ENCODE data around the gene PDE6C.

Gene PDE6C

GRCh38 chr10:93612311-93612710 is at the start of gene PDE6C:
Gene PDE6C (plus strand): TSS chr10:93612537. CDS start chr10:93612726, 189 bp downstream.
- in situ Hi-C loops (cut with MboI; ENCODE audit: low pct_unique_long_range_greater_than_20kb, low sequenced_read_pairs): no loop called here
- DNase-seq: no peak

DNA sequence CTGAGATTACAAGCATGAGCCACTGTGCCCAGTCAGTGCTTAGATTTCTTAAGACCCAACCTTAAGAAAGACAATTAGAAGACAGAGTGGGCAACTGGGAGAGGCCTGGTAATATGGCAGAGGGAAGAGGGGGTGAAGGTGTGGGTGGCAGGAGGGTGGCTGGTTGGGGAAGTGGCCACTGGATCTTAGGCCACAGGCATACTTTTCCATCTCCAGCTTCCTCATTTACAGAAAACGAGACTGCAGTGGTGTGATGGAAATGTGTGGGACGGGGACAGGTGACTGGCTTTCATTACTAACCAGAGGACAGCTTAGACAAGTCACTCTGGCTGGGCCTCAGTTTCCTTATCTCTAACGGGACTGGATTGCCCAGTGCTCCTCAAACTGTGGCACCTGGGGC is 46.9 kb upstream of the PDE6C start:
- in situ Hi-C loops (cut with MboI; ENCODE audit: low pct_unique_long_range_greater_than_20kb, low sequenced_read_pairs): no loop called here
- DNase-seq: peak; percentile 64

DNA sequence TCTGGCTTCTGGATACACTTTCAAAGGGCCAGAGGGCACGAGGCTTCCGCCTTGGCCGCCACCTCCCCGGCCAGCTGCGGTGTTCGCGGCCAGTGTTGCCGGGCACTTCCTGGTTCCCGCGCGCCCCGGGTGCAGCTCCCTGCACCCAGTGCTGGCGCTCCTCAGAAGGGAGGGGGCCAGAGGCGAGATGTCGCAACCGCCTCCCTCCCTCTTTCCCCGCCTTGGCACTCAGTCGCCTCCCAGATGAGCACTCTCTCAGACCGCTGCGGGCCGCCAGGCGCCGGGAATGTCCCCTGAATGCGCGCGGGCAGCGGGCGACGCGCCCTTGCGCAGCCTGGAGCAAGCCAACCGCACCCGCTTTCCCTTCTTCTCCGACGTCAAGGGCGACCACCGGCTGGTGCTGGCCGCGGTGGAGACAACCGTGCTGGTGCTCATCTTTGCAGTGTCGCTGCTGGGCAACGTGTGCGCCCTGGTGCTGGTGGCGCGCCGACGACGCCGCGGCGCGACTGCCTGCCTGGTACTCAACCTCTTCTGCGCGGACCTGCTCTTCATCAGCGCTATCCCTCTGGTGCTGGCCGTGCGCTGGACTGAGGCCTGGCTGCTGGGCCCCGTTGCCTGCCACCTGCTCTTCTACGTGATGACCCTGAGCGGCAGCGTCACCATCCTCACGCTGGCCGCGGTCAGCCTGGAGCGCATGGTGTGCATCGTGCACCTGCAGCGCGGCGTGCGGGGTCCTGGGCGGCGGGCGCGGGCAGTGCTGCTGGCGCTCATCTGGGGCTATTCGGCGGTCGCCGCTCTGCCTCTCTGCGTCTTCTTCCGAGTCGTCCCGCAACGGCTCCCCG is 45.7 kb upstream of the PDE6C start, which contains the start of gene FFAR4:
Gene FFAR4 (plus strand): TSS at position 231 of the 842 bp plus-strand sequence. CDS start 56 bp downstream, at position 287.
- peak; percentile 68 for DNase-seq
- in situ Hi-C loops (cut with MboI; ENCODE audit: low pct_unique_long_range_greater_than_20kb, low sequenced_read_pairs): no loop called here

GRCh38 chr10:93567277-93568104 is 44.8 kb upstream of the PDE6C start:
- in situ Hi-C loops (cut with MboI; ENCODE audit: low pct_unique_long_range_greater_than_20kb, low sequenced_read_pairs): no loop called here
- DNase-seq: no peak

DNA sequence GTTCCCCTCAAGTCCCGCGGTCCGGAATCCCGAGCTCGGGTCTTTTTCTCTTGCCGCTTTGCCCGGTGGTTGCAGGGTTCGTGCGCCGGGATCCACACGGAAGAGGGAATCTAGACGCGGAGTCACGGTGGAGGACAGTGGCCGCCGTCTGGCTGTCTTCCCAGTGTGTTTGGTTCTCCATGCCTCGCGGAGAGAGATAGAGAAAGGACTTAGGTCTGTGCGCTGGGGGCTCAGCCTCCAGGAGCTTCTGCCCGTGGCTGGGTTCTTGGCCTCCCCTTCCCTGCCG is 44.3 kb upstream of the PDE6C start:
- no peak for DNase-seq
- in situ Hi-C loops (cut with MboI; ENCODE audit: low pct_unique_long_range_greater_than_20kb, low sequenced_read_pairs): no loop called here

DNA sequence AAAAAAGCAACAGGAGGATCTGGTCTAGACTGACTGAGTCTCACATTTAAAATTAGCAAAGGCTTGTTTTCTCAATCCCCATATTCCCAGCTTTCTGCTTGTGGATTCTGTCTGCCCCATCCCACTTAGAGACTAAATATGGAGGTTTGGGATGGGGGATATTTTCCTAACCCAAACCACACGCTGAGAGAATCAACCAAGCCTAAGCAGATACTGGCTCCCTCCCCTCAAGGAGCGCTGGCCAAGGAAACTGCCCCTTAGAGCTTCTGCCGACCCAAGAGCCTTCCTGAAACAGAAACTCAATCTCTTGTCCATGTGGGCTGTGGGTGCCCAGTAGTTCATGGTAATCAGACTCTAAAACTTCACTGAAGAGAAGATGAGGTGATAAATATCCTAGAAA is 42.0 kb upstream of the PDE6C start:
- in situ Hi-C loops (cut with MboI; ENCODE audit: low pct_unique_long_range_greater_than_20kb, low sequenced_read_pairs): no loop called here
- DNase-seq: no peak

- DNase-seq: no peak
- in situ Hi-C loops (cut with MboI; ENCODE audit: low pct_unique_long_range_greater_than_20kb, low sequenced_read_pairs): no loop called here
Measured at GRCh38 chr10:93572606-93573005, 39.7 kb upstream of the PDE6C start.

GRCh38 chr10:93573051-93573909 is 39.1 kb upstream of the PDE6C start:
- peak; percentile 94 for DNase-seq
- in situ Hi-C loops (cut with MboI; ENCODE audit: low pct_unique_long_range_greater_than_20kb, low sequenced_read_pairs): no loop called here

DNA sequence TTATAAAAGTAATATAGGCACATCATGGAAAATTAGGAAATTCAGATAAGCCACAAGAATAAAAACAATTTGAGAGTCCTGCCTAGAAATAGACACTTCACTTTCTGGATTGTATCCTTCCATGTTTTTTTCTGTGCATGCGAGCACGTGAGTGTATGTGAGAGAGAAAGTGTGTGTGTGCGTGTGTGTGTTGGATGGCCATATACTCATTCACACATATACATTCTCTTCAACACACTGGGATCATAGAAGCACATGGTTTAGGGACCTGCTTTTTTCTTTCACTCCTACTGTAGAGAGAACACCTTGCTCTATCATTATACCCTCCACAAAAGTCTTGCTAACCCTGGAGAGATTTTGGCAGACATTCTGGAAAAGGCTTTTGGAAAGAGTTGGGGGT is 38.4 kb upstream of the PDE6C start:
- in situ Hi-C loops (cut with MboI; ENCODE audit: low pct_unique_long_range_greater_than_20kb, low sequenced_read_pairs): no loop called here
- DNase-seq: no peak

DNA sequence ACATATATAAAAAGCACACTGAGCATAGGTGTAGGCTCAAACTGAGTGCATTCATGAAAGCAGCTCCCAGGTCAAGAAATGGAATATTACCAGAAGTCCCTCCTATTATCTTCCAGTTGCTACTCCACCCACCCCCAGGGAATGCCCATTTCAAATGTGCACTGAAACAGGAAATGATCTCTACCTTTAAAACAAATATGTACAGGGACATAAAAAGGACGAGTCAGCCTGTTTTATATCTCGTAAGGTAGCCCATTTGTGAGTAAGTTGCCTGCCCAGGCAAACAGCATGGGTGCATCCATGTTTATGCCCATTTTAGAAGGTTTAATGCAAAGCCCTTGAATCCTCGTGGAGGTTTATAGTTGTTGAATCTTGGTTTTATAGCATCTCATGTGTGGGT is 35.4 kb upstream of the PDE6C start:
- in situ Hi-C loops (cut with MboI; ENCODE audit: low pct_unique_long_range_greater_than_20kb, low sequenced_read_pairs): no loop called here
- DNase-seq: no peak

DNA sequence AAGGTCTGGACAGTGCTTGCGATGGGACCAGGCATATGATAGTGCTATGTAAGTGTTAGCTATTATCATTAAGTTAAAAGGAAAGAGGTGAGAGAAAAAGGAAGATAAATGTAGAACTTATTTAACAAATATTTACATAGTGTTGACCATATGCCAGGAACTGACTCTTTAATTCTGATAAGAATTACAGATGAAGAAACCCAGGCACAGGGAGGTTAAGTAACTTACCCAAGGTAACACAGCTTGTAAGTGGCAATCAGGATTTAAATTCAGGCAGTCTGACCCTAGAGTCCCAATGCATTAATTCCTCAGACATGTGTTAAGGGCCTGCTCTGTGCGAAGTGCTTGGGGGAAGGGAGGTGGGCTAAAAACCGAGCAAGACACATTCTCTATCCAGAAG is 34.8 kb upstream of the PDE6C start:
- DNase-seq: no peak
- in situ Hi-C loops (cut with MboI; ENCODE audit: low pct_unique_long_range_greater_than_20kb, low sequenced_read_pairs): no loop called here

DNA sequence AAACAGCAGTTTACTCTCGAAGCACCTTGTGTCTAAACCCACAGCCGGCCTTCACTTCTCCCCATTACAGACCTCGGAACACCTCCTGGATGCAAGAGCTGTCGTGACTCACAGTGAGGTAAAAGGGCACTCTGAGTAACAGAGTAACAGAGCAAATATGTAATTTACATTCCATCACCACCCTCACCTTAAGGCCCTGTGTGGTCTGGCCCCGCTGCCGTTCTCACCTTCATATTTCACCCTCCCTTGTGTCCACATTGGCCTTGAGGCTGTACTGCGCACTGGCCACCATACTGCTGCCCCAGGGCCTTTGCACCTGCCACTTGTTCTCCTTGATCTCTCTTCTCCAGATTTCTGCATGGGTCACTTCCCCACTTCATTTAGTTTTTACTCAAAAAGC is 33.2 kb upstream of the PDE6C start:
- in situ Hi-C loops (cut with MboI; ENCODE audit: low pct_unique_long_range_greater_than_20kb, low sequenced_read_pairs): no loop called here
- DNase-seq: no peak

DNA sequence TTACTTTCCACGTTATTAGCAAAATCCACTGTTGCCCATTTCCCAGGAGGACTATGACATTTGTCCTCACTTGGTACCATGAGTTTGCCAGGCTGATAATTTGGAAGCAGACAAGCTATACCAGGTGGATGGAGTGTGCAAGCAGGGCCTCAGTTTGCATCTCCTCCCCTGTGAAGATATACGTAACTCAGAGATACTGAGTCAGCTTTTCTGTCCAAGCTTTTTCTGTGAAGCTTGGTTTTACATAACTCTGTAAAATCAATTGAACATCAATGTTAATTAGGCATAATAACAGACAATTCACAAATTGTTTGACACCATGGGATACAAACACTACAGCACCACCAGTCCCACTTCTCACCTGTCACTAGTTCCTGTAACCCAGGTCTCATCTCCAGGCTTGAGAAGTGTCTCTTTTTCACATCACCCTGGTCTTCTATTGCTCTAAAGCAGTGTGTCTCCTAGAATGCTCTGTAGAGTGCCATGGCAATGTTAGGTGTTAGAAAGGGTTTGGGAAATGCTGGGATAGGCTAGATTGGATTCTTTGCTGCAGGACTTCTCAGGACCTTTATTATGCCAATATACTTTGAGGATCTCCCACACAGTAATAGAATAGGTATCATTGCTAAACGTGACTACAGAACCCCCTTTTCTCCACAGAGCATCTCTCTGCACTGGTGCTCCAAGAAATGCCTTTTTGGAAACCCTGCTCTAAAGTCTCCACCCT is 32.2 kb upstream of the PDE6C start:
- in situ Hi-C loops (cut with MboI; ENCODE audit: low pct_unique_long_range_greater_than_20kb, low sequenced_read_pairs): no loop called here
- DNase-seq: no peak

- in situ Hi-C loops (cut with MboI; ENCODE audit: low pct_unique_long_range_greater_than_20kb, low sequenced_read_pairs): no loop called here
- no peak for DNase-seq
Measured at GRCh38 chr10:93580828-93581227, 31.5 kb upstream of the PDE6C start.

- in situ Hi-C loops (cut with MboI; ENCODE audit: low pct_unique_long_range_greater_than_20kb, low sequenced_read_pairs): no loop called here
- no peak for DNase-seq
Measured at GRCh38 chr10:93584445-93584844, 27.9 kb upstream of the PDE6C start.

DNA sequence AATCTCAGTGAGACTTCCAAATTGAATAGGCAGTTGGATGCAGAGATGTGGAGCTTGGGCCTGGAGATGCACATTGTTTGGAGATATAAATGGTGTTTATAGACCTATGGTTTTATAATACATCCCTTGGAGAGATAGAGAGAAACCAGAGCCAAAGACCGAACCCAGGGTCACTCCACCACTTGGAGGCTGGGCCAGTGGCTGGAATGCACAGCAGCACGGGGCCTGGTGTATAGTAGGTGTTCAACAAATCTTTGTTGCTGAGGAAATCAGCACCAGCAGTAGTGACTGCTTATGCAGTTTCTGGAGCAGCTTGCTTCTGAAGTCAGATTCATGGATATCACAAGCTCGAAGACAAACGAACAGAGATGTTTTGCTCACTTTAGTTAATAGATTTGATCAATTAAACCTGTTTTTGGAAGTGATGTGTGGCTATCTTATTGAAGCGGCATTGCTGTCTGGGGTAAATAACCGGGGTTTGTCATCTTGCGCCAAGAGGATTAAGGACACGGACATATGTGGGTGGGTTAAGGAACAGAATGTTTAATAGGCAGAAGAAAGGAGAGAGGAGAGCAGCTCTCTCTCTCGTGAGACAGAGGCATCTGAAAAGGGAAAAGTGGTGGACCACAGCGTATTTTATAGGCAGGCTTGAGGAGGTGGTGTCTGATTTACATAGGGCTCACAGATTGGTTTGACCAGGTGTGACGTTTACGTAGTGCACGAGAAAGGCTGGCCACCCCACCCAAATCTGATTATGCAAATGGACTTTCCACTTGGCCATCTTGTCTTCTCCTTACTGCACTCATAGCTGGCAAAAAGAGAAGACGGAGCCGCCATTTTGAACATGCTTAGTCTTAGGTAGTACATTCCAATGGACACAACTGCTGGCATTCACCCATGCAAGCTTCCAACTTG is 22.4 kb upstream of the PDE6C start:
- in situ Hi-C loops (cut with MboI; ENCODE audit: low pct_unique_long_range_greater_than_20kb, low sequenced_read_pairs): no loop called here
- no peak for DNase-seq

- in situ Hi-C loops (cut with MboI; ENCODE audit: low pct_unique_long_range_greater_than_20kb, low sequenced_read_pairs): no loop called here
- no peak for DNase-seq
Measured at GRCh38 chr10:93590638-93591037, 21.7 kb upstream of the PDE6C start.

All from KBM-7 (cell line).